ENCODE measurements around the gene LCE4A. TPM values are rescaled to one million over a fixed set of nuclear protein-coding genes. Genes with fewer than 3 reads are reported as not detected.

The LCE4A gene
- total RNA-seq: not detected in 2 replicates

GRCh38 chr1:152707860-152708259 lies at the start of gene LCE4A:
Gene LCE4A, plus strand, starts transcription at chr1:152708160. Its CDS starts 916 bp downstream, at chr1:152709076.

GRCh38 chr1:152663098-152663497 lies 44.9 kb upstream of the LCE4A start, which contains the start of gene LCE2D:
Gene LCE2D, plus strand, starts transcription at chr1:152663380. Its CDS starts 726 bp downstream, at chr1:152664106.

GRCh38 chr1:152674983-152675382 lies 33.0 kb upstream of the LCE4A start, which contains the start of gene LCE2C:
Gene LCE2C, plus strand, starts transcription at chr1:152675279. Its CDS starts 737 bp downstream, at chr1:152676016.

GRCh38 chr1:152685823-152686222 lies 22.1 kb upstream of the LCE4A start, which contains the start of gene LCE2B:
Gene LCE2B, plus strand, starts transcription at chr1:152686123. Its CDS starts 721 bp downstream, at chr1:152686844.

GRCh38 chr1:152697701-152698600 lies 10.0 kb upstream of the LCE4A start, which contains the start of gene LCE2A:
Gene LCE2A, plus strand, starts transcription at chr1:152698345. Its CDS starts 557 bp downstream, at chr1:152698902.

GRCh38 chr1:152757747-152758146 lies 49.8 kb downstream of the LCE4A start, which contains the start of gene KPRP:
Gene KPRP, plus strand, starts transcription at chr1:152758025. Its CDS starts 1,564 bp downstream, at chr1:152759589.

Other genes with a start within 250 kb of the LCE4A start
- gene LCE5A, start 197.4 kb upstream of the LCE4A start, total RNA-seq: not detected in 2 replicates
- gene CRCT1, start 193.7 kb upstream of the LCE4A start, total RNA-seq: not detected in 2 replicates
- gene LCE3E, start 141.4 kb upstream of the LCE4A start, total RNA-seq: not detected in 2 replicates
- not detected in 2 replicates for gene LCE3D, start 127.6 kb upstream of the LCE4A start, total RNA-seq
- not detected in 2 replicates for gene LCE3C, start 107.9 kb upstream of the LCE4A start, total RNA-seq
- gene LCE3B, start 94.3 kb upstream of the LCE4A start, total RNA-seq: not detected in 2 replicates
- not detected in 2 replicates for gene LCE3A, start 85.1 kb upstream of the LCE4A start, total RNA-seq
- not detected in 2 replicates for gene LCE2D, start 44.8 kb upstream of the LCE4A start, total RNA-seq
- not detected in 2 replicates for gene LCE2C, start 32.9 kb upstream of the LCE4A start, total RNA-seq
- not detected in 2 replicates for gene LCE2B, start 22.0 kb upstream of the LCE4A start, total RNA-seq
- gene LCE2A, start 9.8 kb upstream of the LCE4A start, total RNA-seq: not detected in 2 replicates
- not detected in 2 replicates for gene KPRP, start 49.9 kb downstream of the LCE4A start, total RNA-seq
- not detected in 2 replicates for gene LCE1F, start 67.0 kb downstream of the LCE4A start, total RNA-seq
- not detected in 2 replicates for gene LCE1E, start 78.1 kb downstream of the LCE4A start, total RNA-seq
- not detected in 2 replicates for gene LCE1D, start 88.6 kb downstream of the LCE4A start, total RNA-seq
- not detected in 2 replicates for gene LCE1C, start 98.5 kb downstream of the LCE4A start, total RNA-seq
- not detected in 2 replicates for gene LCE1B, start 103.8 kb downstream of the LCE4A start, total RNA-seq
- gene LCE1A, start 119.3 kb downstream of the LCE4A start, total RNA-seq: not detected in 2 replicates
- not detected in 2 replicates for gene LCE6A, start 134.7 kb downstream of the LCE4A start, total RNA-seq
- gene LCE7A, start 151.8 kb downstream of the LCE4A start, total RNA-seq: not detected in 2 replicates
- not detected in 2 replicates for gene SMCP, start 170.2 kb downstream of the LCE4A start, total RNA-seq
- not detected in 2 replicates for gene IVL, start 200.4 kb downstream of the LCE4A start, total RNA-seq
- gene SPRR5, start 239.0 kb downstream of the LCE4A start, total RNA-seq: not detected in 2 replicates

Measured in smooth muscle cell of trachea (primary cell).